Activated CD4-positive, CD25-positive, alpha-beta regulatory T cell treated with anti-CD3 and anti-CD28 coated beads, Interleukin-2, amount 50 U/mL, for 16 hours (primary cell): ENCODE results near the gene CCNY.

Experiments
- DNase-seq: peaks from one replicate; pipeline ENCODE4 v3.0.0-alpha.2; 2020; ENCODE audit warnings: low read depth, low spot score

Gene CCNY

GRCh38 chr10:35452847-35453246 is 116.5 kb downstream of the CCNY start:
- no peak for DNase-seq

DNA sequence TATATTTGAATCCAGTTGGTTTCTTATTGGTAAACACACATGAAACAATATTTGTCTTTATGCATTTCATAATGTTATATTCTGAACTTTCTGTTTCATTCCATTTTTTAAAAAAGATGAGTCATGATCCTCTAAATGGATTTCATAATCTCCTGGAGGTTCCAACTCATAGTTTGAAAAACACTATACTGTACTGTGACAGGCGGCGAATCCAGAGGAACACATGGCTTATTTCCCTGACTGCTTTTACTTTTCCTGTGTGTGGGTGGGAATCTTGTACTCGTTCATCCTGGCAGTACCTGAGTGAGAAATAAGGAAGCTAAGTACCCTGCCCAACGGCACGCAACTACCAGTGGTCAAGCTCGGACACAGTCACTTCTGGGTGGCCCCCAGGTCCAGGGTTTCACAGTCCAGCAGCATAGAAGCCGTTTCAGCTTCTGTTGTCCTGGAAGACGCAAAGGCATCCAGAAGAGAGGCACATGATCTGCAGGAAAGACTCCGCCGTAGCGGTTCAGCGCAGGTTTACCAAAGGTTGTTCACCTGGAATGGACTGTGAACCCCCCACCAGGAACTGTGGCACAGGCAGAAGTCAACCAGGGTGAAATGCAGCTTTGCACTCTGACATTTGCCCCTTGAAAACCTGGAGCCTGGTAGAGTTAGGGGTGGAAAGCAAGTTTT is 117.7 kb downstream of the CCNY start:
- no peak for DNase-seq

DNA sequence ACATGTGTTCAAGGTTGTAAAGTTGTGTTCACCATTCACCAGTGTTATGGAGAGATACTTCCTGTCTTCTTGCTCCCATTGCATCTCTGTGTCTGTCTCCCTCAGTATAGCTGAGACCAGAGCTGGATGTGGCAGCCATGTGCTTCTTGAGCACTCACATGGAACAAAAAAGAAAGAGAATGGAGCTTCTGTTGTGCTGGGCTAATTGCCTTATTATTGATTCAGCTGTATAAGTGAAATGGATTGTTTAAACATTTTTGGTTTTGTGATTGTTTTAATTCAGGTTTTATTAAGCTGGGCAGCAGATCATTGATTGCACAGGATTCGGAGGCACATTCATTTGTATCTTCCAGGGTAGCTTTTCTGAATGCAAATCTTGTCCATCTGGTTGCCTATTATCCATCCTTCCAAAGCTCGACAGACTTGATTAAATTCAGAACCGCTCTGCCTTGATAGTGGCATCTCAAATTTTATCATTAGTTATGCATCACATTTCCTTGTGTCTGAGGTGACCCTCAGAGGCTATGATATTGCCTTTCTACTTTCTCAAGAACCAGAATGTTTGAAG is 119.9 kb downstream of the CCNY start:
- DNase-seq = no peak

DNA sequence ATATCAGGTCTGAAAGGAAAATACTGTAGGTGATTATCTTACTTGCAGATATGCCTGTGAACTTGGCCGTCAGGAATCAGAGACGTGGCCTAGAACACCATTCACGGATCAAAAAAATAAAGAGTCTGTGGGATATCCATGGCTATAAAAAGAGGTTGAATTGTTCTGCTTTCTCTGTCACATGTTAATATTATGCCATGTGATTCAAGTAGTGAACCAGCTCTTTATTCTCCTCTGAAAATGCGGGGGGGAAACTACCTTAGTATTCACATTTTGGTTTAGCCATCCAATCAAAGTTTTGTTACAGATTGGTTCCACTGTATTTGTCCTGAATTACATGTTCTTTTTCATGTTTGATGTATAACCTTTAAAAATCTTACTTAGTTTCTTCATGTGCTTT is 120.5 kb downstream of the CCNY start:
- no peak for DNase-seq

DNA sequence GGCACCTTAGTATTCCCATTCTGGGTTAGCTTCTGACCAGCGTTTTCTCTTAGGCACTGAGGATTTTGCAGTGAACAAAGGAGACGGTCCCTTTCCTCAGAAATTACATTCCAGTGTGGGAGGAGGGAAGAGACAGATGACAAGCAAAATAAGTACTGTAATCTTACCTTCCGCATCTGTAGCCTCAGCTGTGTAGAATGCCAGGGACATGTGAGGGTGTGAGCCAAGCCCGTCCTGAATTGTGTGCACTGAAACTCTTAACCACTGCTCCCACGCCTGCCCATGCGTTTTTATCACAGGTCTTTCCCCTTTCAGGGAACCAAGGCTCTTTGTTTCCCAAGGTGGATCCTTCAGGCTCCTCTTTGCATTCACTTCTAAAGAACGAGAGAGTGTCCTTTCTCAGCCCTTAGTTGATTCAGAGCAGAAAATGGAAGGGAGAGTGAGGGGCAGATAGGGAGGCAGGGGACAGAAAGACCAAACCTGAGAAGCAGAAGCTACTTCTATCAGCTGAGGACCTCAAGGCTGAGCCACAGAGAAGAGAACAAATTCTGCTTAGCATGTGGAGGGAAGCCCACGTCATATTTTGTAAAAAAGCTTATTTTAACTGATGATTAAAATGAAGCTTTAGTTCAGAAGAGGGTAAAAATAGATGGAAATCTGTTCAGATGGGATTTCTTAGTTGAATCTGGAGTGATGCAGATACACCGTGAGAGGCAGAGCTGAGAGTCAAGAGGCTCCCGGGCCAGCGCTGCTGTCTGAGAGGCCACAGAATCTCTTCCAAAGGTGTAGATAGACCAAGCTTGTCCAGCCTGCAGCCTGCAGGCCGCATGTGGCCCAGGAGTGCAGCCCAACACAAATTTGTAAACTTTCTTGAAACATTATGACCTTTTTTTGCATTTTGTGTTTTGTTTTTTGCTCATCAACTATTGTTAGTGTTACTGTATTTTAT is 122.5 kb downstream of the CCNY start:
- DNase-seq = no peak

- no peak for DNase-seq
These were observed 123.1 kb downstream of the CCNY start for GRCh38 chr10:35459449-35459847.

DNA sequence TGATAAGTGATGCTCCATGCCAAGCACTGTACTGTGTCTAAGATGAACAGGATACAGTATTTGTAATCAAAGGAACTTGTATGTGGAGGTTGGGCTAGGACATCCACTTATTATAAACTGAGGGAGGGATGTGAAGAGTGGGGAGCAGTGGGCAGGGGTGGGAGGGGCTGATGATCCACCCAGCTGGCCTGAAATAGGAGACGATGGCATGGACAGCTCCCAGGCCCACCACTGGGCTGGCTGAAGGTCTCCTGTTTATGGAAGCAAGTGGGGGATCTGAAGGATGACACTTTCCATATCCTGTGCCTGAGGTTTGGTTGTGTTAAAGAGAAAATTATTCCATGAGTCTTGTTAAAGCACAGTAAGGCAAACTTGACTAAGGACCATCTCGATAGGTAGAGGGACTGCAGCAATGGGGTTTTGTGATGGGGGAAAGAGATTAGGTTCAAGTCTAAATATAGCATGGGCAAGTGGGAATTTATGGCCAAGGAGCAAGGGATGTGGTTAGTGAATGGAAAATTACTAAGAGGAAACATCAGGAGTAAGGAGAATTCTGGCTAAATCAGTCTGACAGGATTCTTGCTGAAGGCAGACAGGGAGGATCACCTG is 124.6 kb downstream of the CCNY start:
- DNase-seq = no peak

- no peak for DNase-seq
These were observed 126.2 kb downstream of the CCNY start for GRCh38 chr10:35462491-35462934.

- no peak for DNase-seq
These were observed 127.0 kb downstream of the CCNY start for GRCh38 chr10:35463105-35463867.

DNA sequence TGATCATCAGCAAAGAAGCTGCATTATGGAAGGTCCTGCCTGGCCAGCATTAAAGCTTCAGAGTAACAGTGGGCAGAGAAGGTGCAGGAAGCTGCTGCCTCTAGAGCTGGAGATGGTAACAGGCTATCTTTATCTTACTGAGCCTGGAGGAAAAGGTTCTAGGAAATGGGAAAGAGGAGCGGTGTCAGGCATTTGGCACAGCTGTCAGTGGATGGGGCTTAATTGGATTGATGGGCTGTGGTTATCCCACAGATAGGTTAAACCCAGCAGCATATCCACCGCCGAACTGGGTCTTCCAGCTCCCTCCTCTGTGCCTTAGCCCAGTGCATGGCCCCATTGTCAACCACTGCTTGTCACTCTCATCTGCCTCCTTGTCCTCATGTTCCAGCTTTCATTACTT is 127.6 kb downstream of the CCNY start:
- DNase-seq = no peak

GRCh38 chr10:35464825-35465456 is 128.6 kb downstream of the CCNY start:
- DNase-seq = no peak

DNA sequence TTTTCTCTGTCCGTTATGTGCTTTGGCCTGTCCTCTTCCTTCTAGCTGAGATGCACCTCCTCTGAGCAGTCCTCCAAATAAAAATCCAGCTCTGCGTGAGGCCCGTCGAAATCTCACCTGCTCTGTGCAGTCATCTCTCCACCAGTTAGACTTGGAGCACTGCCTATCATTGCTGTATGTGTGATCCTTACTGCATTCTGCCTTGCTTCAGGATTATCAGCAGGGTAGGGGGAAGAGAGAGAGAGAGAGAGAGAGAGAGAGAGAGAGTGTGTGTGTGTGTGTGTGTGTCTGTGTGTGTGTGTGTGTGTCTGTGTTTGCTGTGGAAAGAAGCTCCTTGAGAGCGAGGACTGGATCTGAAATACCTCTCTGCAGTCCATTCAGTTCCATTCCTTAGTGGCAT is 129.4 kb downstream of the CCNY start:
- DNase-seq = no peak

DNA sequence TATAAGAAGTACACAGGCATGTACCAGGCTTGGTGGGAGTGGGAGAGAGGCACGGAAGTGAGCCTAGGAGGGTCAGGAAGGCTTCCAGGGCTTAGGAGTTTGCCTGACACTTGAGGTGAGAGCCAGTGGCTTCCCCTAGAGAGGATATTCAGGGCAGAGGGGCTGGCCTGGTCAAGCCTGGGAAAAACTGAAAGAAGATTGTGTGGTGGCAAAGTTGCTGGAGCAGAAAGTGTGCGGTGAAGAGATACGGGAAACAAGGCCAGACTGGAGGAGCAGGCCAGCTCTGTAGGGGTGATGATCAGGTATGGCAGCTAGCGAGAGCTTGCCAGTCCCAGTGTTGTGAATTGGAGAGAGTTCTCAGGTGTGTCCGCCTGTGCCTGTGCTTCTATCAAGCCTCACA is 129.9 kb downstream of the CCNY start:
- DNase-seq = no peak

DNA sequence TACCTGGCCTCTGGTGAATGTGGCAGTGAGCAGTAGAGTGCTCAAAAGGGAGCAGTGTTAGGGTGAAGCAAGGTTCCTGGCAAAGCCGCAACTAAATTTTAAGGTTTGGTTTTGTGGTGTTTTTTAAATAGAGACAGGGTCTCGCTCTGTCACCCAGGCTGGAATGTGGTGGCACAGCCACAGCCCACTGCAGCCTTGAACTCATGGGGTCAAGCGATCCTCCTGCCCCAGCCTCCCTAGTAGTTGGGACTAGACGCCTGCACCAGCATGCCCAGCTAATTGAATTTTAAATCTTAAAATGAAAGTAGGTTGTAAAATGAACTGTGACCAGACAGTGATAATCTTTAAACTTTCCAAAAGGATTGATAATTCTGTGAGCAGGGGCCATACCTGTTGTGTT is 130.4 kb downstream of the CCNY start:
- no peak for DNase-seq

- DNase-seq = no peak
These were observed 130.9 kb downstream of the CCNY start for GRCh38 chr10:35467186-35467585.

- DNase-seq = no peak
These were observed 134.1 kb downstream of the CCNY start for GRCh38 chr10:35470248-35470924.

DNA sequence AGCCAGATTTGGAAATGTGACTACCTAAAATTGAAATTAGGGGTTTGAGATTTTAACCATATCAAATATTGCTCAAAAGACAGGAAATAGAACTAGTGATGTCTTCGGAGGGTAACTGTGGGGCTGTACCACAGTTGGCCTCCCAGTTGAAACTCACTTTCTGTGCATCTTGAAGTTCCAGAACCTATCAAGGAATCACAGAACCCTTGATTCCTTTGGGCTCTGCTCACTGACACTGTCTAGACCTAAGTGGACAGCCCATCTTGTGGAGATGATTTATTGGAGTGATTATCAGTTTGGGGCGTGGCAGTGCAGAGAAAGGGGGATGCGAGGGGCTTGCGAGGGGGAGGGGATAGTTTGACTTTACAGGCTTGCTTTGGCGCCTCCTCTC is 134.6 kb downstream of the CCNY start:
- DNase-seq = no peak

- DNase-seq = no peak
These were observed 135.1 kb downstream of the CCNY start for GRCh38 chr10:35471435-35471834.

- DNase-seq = no peak
These were observed 143.8 kb downstream of the CCNY start for GRCh38 chr10:35480142-35480541.

DNA sequence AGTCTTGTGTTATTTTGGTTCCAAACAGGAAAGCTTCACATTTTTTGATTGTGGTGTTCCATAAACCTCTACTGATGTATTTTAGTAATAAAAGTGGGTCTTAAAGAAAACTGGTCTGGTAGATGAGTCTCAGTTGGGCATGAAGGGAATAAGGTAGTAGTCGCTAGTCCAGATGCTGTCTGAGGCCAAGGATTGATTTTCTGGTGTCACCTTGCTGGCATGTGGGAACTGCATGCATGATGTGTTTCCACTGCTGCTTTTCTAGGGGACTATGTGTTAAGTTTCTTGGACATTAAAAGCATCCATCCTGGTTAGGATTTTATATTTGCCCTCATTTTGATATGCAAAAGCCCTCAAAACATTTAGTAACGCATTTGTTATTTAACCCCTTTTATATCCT is 145.1 kb downstream of the CCNY start:
- no peak for DNase-seq
